CD8-positive, alpha-beta memory T cell (primary cell): Measurements from ENCODE around the gene CACTIN. TPM values are rescaled to one million over a fixed set of nuclear protein-coding genes. Genes with fewer than 3 reads are reported as not detected.
A peak's percentile ranks its signal among the peaks of the same experiment; 100 is the strongest.

ENCODE experiments used
- CTCF ChIA-PET: fragments of 350-600 bp; sonication (Branson Sonifier 250); formaldehyde crosslinking; loops from one replicate; lab custom pipeline; 2021; ENCODE audit warnings: antibody characterized with exemption; lab: Charles Lee
- POLR2A ChIA-PET: fragments of 350-600 bp; sonication (Branson Sonifier 250); formaldehyde crosslinking; loops from one replicate; lab custom pipeline; 2021; ENCODE audit warnings: antibody characterized with exemption; lab: Charles Lee
- DNase-seq, 5 donors: peaks; one replicate each; pipeline versions ENCODE4 v3.0.0 to v3.0.0-alpha.2; 2020 to 2022; ENCODE audit warnings: mixed read lengths in 1 of 5
- H3K27ac ChIP-seq: one replicate; pipeline ENCODE4 v1.7.0; 2013; ENCODE audit warnings: low read depth, mild to moderate bottlenecking, low read length, moderate library complexity
- H3K27me3 ChIP-seq: 2 replicates; pipeline ENCODE4 v1.7.0; 2013; ENCODE audit warnings: low read length, mild to moderate bottlenecking; ENCODE audit not compliant: insufficient read depth, poor library complexity, severe bottlenecking
- H3K36me3 ChIP-seq: 2 replicates; pipeline ENCODE4 v1.7.0; 2013; ENCODE audit warnings: mild to moderate bottlenecking, low read length, moderate library complexity; ENCODE audit not compliant: insufficient read depth
- H3K4me1 ChIP-seq: 2 replicates; pipeline ENCODE4 v1.7.0; 2013; ENCODE audit warnings: mild to moderate bottlenecking, low read length, moderate library complexity; ENCODE audit not compliant: insufficient read depth
- H3K4me3 ChIP-seq: 2 replicates; pipeline ENCODE4 v1.7.0; 2013; ENCODE audit warnings: mild to moderate bottlenecking, low read length
- H3K9me3 ChIP-seq: 2 replicates; pipeline ENCODE4 v1.7.0; 2013; ENCODE audit warnings: mild to moderate bottlenecking, low read length
- H3K27ac Mint-ChIP-seq, 8 donors: one replicate each; pipeline ENCODE4 v1.8.0; 2020 to 2021; ENCODE audit warnings: mixed read lengths in 8 of 8, mild to moderate bottlenecking in 6 of 8, inconsistent platforms in 3 of 8, moderate library complexity in 3 of 8
- H3K27me3 Mint-ChIP-seq, 2 donors: one replicate each; pipeline ENCODE4 v1.8.0; 2020 to 2021; ENCODE audit warnings: mixed read lengths in 2 of 2, mild to moderate bottlenecking in 1 of 2, moderate library complexity in 1 of 2
- H3K36me3 Mint-ChIP-seq, 3 donors: one replicate each; pipeline ENCODE4 v1.8.0; 2020 to 2021; ENCODE audit warnings: mixed read lengths in 3 of 3, inconsistent platforms in 1 of 3, mild to moderate bottlenecking in 1 of 3
- H3K4me1 Mint-ChIP-seq, 3 donors: one replicate each; pipeline ENCODE4 v1.8.0; 2020 to 2021; ENCODE audit warnings: mixed read lengths in 3 of 3, inconsistent platforms in 1 of 3, mild to moderate bottlenecking in 1 of 3
- H3K4me3 Mint-ChIP-seq, 7 donors: one replicate each; pipeline ENCODE4 v1.8.0; 2020 to 2021; ENCODE audit warnings: mixed read lengths in 7 of 7, mild to moderate bottlenecking in 6 of 7, moderate library complexity in 4 of 7, inconsistent platforms in 2 of 7
- H3K9me3 Mint-ChIP-seq, 5 donors: one replicate each; pipeline ENCODE4 v1.8.0; 2020 to 2022; ENCODE audit warnings: mixed read lengths in 5 of 5, mild to moderate bottlenecking in 3 of 5, moderate library complexity in 2 of 5, inconsistent platforms in 1 of 5
- polyA plus RNA-seq: library from polyadenylated mRNA; unstranded; fragments of 300-500 nt; fragmentation: Illumina TruSeq; gene quantifications from one replicate; pipeline ENCODE4 v1.2.3, GENCODE V29; 2021
- total RNA-seq, 2 experiments: library from RNA; stranded (reverse); gene quantifications; one replicate each; pipeline ENCODE4 v1.2.3, GENCODE V29; 2021

The CACTIN gene
- total and polyA plus RNA-seq, 3 experiments from 2014 or later: 16.8 to 39.5 (median 37.2) TPM

GRCh38 chr19:3578390-3578789, 48.2 kb downstream of the CACTIN start:
- Mint-ChIP-seq H3K9me3 (peaks cover 0 to 2% (median 0%) of the 10 kb centered on the region in 5 donors), H3K27ac (no peak overlapping the region), H3K4me1 (peaks cover 6 to 11% (median 8%) of the 10 kb centered on the region in 3 donors), H3K36me3 (peaks cover 0 to 14% (median 2%) of the 10 kb centered on the region in 3 donors), H3K27me3 (no peaks in the 10 kb centered on the region), H3K4me3 (no peak overlapping the region)
- Histone ChIP-seq H3K36me3 (no peaks in the 10 kb centered on the region), H3K9me3 (no peaks in the 10 kb centered on the region), H3K27ac (no peak overlapping the region), H3K27me3 (no peaks in the 10 kb centered on the region), H3K4me3 (no peak overlapping the region), H3K4me1 (peaks cover 6% of the 10 kb centered on the region)
- POLR2A ChIA-PET: interaction anchor here (0.6 kb wide), 2 partner anchors 534 to 1637 kb away, joined by 3 to 5 read pairs; no protein-coding TSS in a partner anchor
- no peak for DNase-seq
- CTCF ChIA-PET: interaction anchor here (0.8 to 1.5 kb wide), 4 partner anchors 22 to 33 kb away, joined by 3 read pairs; no protein-coding TSS in a partner anchor

- Histone ChIP-seq H3K4me1 (peaks cover 8% of the 10 kb centered on the region), H3K27ac (no peak overlapping the region), H3K4me3 (no peak overlapping the region), H3K27me3 (no peaks in the 10 kb centered on the region), H3K9me3 (no peaks in the 10 kb centered on the region), H3K36me3 (no peaks in the 10 kb centered on the region)
- Mint-ChIP-seq H3K36me3 (peaks cover 0 to 14% (median 2%) of the 10 kb centered on the region in 3 donors), H3K9me3 (peaks cover 0 to 2% (median 0%) of the 10 kb centered on the region in 5 donors), H3K4me1 (peaks cover 6 to 11% (median 8%) of the 10 kb centered on the region in 3 donors), H3K4me3 (peak overlapping the region in 1 of 7 donors; percentile 48), H3K27me3 (no peaks in the 10 kb centered on the region), H3K27ac (no peak overlapping the region)
- CTCF ChIA-PET: interaction anchor here (0.8 to 1.5 kb wide), 4 partner anchors 22 to 33 kb away, joined by 3 read pairs; no protein-coding TSS in a partner anchor
- POLR2A ChIA-PET: interaction anchor here (0.6 kb wide), 2 partner anchors 534 to 1636 kb away, joined by 3 to 5 read pairs; no protein-coding TSS in a partner anchor
- no peak for DNase-seq
Measured at GRCh38 chr19:3577723-3578344, 48.8 kb downstream of the CACTIN start.

GRCh38 chr19:3576696-3577443, 49.7 kb downstream of the CACTIN start:
- no peak overlapping the region for H3K27ac ChIP-seq
- Mint-ChIP-seq H3K4me1 (peaks cover 11 to 17% (median 16%) of the 10 kb centered on the region in 3 donors), H3K9me3 (peaks cover 0 to 2% (median 0%) of the 10 kb centered on the region in 5 donors), H3K4me3 (no peak overlapping the region), H3K27ac (no peak overlapping the region), H3K27me3 (no peaks in the 10 kb centered on the region), H3K36me3 (peaks cover 0 to 14% (median 2%) of the 10 kb centered on the region in 3 donors)
- no peaks in the 10 kb centered on the region for H3K9me3 ChIP-seq
- H3K27me3 ChIP-seq: no peaks in the 10 kb centered on the region
- CTCF ChIA-PET: no interaction called here
- H3K4me3 ChIP-seq: no peak overlapping the region
- no peak for DNase-seq
- no peaks in the 10 kb centered on the region for H3K36me3 ChIP-seq
- peaks cover 14% of the 10 kb centered on the region for H3K4me1 ChIP-seq
- POLR2A ChIA-PET: no interaction called here

GRCh38 chr19:3575949-3576673, 50.5 kb downstream of the CACTIN start:
- no peak for DNase-seq
- Histone ChIP-seq H3K36me3 (no peaks in the 10 kb centered on the region), H3K27me3 (no peaks in the 10 kb centered on the region), H3K4me1 (peaks cover 15% of the 10 kb centered on the region), H3K27ac (no peak overlapping the region), H3K9me3 (no peaks in the 10 kb centered on the region), H3K4me3 (no peak overlapping the region)
- H3K4me3 Mint-ChIP-seq: no peak overlapping the region
- H3K4me1 Mint-ChIP-seq: peaks cover 14 to 22% (median 20%) of the 10 kb centered on the region in 3 donors
- peaks cover 0 to 14% (median 2%) of the 10 kb centered on the region in 3 donors for H3K36me3 Mint-ChIP-seq
- H3K27me3 Mint-ChIP-seq: no peaks in the 10 kb centered on the region
- CTCF ChIA-PET: interaction anchor here (1.4 to 1.5 kb wide), 2 partner anchors 10 to 31 kb away, joined by 5 to 7 read pairs; partner anchors contain the start of gene GIPC3
- POLR2A ChIA-PET: no interaction called here
- H3K9me3 Mint-ChIP-seq: peaks cover 0 to 2% (median 0%) of the 10 kb centered on the region in 5 donors
- peak overlapping the region in 1 of 8 donors; percentile 38 for H3K27ac Mint-ChIP-seq

GRCh38 chr19:3575260-3575741, 51.3 kb downstream of the CACTIN start:
- no peak for DNase-seq
- Mint-ChIP-seq H3K9me3 (peaks cover 0 to 2% (median 0%) of the 10 kb centered on the region in 5 donors), H3K27ac (peak overlapping the region in 1 of 8 donors; percentile 64), H3K27me3 (no peaks in the 10 kb centered on the region), H3K4me3 (peak overlapping the region in 4 of 7 donors; percentile 33 to 71 (median 56)), H3K4me1 (peaks cover 14 to 22% (median 20%) of the 10 kb centered on the region in 3 donors), H3K36me3 (peaks cover 0 to 14% (median 2%) of the 10 kb centered on the region in 3 donors)
- no peaks in the 10 kb centered on the region for H3K27me3 ChIP-seq
- no peaks in the 10 kb centered on the region for H3K36me3 ChIP-seq
- H3K27ac ChIP-seq: no peak overlapping the region
- no peak overlapping the region for H3K4me3 ChIP-seq
- H3K9me3 ChIP-seq: no peaks in the 10 kb centered on the region
- CTCF ChIA-PET: interaction anchor here (0.6 to 1.5 kb wide), 3 partner anchors 10 to 30 kb away, joined by 3 to 7 read pairs (median 5); partner anchors contain the start of gene GIPC3
- POLR2A ChIA-PET: interaction anchor here (0.6 kb wide), 2 partner anchors 21 to 156 kb away, joined by 5 to 8 read pairs; no protein-coding TSS in a partner anchor
- H3K4me1 ChIP-seq: peaks cover 15% of the 10 kb centered on the region

- ChIA-PET CTCF (interaction anchor here (1.3 to 1.5 kb wide), 2 partner anchors 20 to 29 kb away, joined by 3 to 7 read pairs; no protein-coding TSS in a partner anchor), POLR2A (no interaction called here)
- peaks cover 0 to 14% (median 2%) of the 10 kb centered on the region in 3 donors for H3K36me3 Mint-ChIP-seq
- Histone ChIP-seq H3K36me3 (no peaks in the 10 kb centered on the region), H3K27ac (peak overlapping the region; percentile 69), H3K27me3 (no peaks in the 10 kb centered on the region), H3K9me3 (no peaks in the 10 kb centered on the region), H3K4me1 (peaks cover 15% of the 10 kb centered on the region), H3K4me3 (peak overlapping the region; percentile 66)
- H3K4me1 Mint-ChIP-seq: peaks cover 14 to 22% (median 20%) of the 10 kb centered on the region in 3 donors
- peak overlapping the region; percentile 78 to 95 (median 82) for H3K4me3 Mint-ChIP-seq
- H3K27me3 Mint-ChIP-seq: no peaks in the 10 kb centered on the region
- peak overlapping the region in 4 of 8 donors; percentile 75 to 93 (median 87) for H3K27ac Mint-ChIP-seq
- H3K9me3 Mint-ChIP-seq: peaks cover 0 to 2% (median 0%) of the 10 kb centered on the region in 5 donors
- peak; percentile 78 to 84 (median 78) for DNase-seq
Measured at GRCh38 chr19:3573858-3574637, 52.5 kb downstream of the CACTIN start.
